ENCODE results near the gene INSYN2A. TPM values are rescaled to one million over a fixed set of nuclear protein-coding genes. Genes with fewer than 3 reads are reported as not detected.

INSYN2A gene
- total and polyA plus RNA-seq, 9 of the 15 experiments (the other 6 are each of a cell fraction or from before 2014, with no cell fraction given): not detected

DNA sequence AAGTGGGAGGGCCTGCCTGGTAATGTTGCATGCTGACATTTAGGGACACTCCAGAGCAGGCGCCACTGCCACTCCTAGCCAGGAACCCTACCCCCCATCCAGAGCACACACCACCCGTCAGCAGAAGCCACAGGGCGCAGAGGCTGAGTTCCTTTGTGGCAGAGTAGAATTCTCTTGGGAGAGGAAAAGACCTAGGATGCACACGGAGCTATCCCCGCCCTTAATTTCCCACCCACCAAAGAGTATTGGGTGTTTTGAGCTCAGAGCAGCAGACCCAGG, 702 bp upstream of the INSYN2A start (continued):
- TF ChIP-seq, protein P1, sequence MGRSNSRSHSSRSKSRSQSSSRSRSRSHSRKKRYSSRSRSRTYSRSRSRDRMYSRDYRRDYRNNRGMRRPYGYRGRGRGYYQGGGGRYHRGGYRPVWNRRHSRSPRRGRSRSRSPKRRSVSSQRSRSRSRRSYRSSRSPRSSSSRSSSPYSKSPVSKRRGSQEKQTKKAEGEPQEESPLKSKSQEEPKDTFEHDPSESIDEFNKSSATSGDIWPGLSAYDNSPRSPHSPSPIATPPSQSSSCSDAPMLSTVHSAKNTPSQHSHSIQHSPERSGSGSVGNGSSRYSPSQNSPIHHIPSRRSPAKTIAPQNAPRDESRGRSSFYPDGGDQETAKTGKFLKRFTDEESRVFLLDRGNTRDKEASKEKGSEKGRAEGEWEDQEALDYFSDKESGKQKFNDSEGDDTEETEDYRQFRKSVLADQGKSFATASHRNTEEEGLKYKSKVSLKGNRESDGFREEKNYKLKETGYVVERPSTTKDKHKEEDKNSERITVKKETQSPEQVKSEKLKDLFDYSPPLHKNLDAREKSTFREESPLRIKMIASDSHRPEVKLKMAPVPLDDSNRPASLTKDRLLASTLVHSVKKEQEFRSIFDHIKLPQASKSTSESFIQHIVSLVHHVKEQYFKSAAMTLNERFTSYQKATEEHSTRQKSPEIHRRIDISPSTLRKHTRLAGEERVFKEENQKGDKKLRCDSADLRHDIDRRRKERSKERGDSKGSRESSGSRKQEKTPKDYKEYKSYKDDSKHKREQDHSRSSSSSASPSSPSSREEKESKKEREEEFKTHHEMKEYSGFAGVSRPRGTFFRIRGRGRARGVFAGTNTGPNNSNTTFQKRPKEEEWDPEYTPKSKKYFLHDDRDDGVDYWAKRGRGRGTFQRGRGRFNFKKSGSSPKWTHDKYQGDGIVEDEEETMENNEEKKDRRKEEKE (IDR thresholded peaks at IDR 0.05; ENCODE audit: borderline replicate concordance in 1 of 2, control insufficient read depth in 1 of 2, low read depth in 2 of 2, low read length in 1 of 2): no peak
- TF ChIP-seq SNRNP70 (optimal IDR thresholded peaks at IDR 0.05; ENCODE audit: low read depth, low read length): no peak

DNA sequence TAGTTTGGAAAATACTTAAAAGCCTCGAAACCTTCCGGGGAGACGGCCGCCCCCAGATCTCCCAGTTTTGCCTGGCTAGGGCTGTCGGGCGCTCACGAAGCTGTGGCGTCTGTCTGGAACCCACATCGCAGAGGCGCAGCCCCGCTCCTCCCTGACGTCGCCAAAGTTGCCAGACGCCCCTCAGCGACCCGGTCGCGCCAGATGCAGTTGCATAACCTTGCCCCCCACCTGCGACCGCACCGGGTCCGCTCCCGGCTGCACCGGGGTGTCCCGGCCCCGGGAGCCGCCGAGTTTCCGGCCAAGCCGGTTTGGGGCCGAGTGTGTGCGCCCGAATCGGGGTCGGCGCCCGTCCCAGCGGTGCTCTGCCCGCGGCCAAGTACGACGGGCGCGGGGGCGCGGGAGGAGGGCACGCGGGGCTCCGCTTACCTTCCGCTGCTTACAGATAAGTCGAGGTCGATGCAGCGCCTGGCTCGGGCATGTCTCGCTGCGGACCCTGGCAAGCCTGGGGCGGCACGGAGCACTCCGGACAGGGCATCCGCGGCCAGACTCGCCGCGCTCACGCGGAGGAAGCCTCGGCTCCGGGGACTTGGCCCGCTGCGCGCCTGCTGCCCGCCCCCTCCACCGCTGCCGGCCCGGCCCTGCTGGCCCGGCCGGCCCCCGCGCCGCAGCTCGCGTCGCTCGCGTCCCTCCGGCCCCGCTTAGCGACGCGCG, 665 bp downstream of the INSYN2A start:
- 5% methylated on average over 15 of the region's 91 CpGs for WGBS (ENCODE audit: insufficient coverage, low coverage, missing lambda C conversion rate)
- H3K9ac ChIP-seq (ENCODE audit: insufficient read depth in 1 of 2, low read depth in 2 of 2, low read length in 2 of 2): no peak overlapping the region
- no peaks in the 10 kb centered on the region for H3K4me1 ChIP-seq (replicated peaks in 1 of 2; ENCODE audit: control insufficient read depth in 2 of 2, insufficient read depth in 2 of 2, low read length in 2 of 2)
- H3K4me2 ChIP-seq (ENCODE audit: insufficient read depth, low read length): no peak overlapping the region
- H3K27ac ChIP-seq (ENCODE audit: extremely low read depth, low read depth, low read length): no peak overlapping the region
- ATAC-seq: no peak
- CTCF ChIA-PET (ENCODE audit: low intra/inter-chr PET ratio): no interaction called here
- intact Hi-C loops (cut with micrococcal nuclease) (no loop called here), in situ Hi-C loops (cut with MboI) (no loop called here)
- POLR2A ChIA-PET: no interaction called here
- H3K27me3 ChIP-seq (ENCODE audit: control insufficient read depth in 2 of 2, insufficient read depth in 2 of 2, low read length in 2 of 2): no peaks in the 10 kb centered on the region
- no peaks in the 10 kb centered on the region for H3K9me1 ChIP-seq (ENCODE audit: control insufficient read depth, insufficient read depth, low read length)
- no peak for TF ChIP-seq ZC3H11A (IDR thresholded peaks at IDR 0.05; ENCODE audit: low read depth, low read length)
- TF ChIP-seq FOXJ3 (CRISPR knock-in tag; IDR thresholded peaks at IDR 0.05): no peak
- no peak for TF ChIP-seq TAL1 (IDR thresholded peaks at IDR 0.05)
- TF ChIP-seq SAP30 (IDR thresholded peaks at IDR 0.05; ENCODE audit: borderline replicate concordance, insufficient read depth, low read depth, low read length, poor library complexity, severe bottlenecking): no peak
- no peak for TF ChIP-seq TCF3 (CRISPR knock-in tag; IDR thresholded peaks at IDR 0.05)
- no peak for TF ChIP-seq ZNF76 (CRISPR knock-in tag; IDR thresholded peaks at IDR 0.05; ENCODE audit: borderline replicate concordance)
- TF ChIP-seq, protein P2, sequence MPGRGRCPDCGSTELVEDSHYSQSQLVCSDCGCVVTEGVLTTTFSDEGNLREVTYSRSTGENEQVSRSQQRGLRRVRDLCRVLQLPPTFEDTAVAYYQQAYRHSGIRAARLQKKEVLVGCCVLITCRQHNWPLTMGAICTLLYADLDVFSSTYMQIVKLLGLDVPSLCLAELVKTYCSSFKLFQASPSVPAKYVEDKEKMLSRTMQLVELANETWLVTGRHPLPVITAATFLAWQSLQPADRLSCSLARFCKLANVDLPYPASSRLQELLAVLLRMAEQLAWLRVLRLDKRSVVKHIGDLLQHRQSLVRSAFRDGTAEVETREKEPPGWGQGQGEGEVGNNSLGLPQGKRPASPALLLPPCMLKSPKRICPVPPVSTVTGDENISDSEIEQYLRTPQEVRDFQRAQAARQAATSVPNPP (IDR thresholded peaks at IDR 0.05; ENCODE audit: borderline replicate concordance, insufficient read depth, insufficient read length): no peak
- TF ChIP-seq TSC22D4 (tag; IDR thresholded peaks at IDR 0.05): no peak
- no peak overlapping the region for H2AFZ ChIP-seq (ENCODE audit: low read depth, low read length)
- H3K9me3 ChIP-seq (replicated peaks; ENCODE audit: control insufficient read depth, insufficient read depth, low read depth, low read length): no peaks in the 10 kb centered on the region
- no peaks in the 10 kb centered on the region for H3K79me2 ChIP-seq (ENCODE audit: control insufficient read depth, insufficient read depth, low read length)
- H3K36me3 ChIP-seq (ENCODE audit: control insufficient read depth, insufficient read depth, low read length): no peaks in the 10 kb centered on the region
- no TSS peak for BruUV-seq (replicated peaks)
- DNase-seq (ENCODE audit: extremely low read depth in 1 of 4, low spot score in 3 of 4): no peak
- no peak overlapping the region for H3K4me3 ChIP-seq
- no peak for FAIRE-seq
- no peaks in the 10 kb centered on the region for H4K20me1 ChIP-seq (replicated peaks; ENCODE audit: control insufficient read depth, insufficient read depth, low read length)
